ENCODE data around the gene AHCYL1.
A peak's percentile ranks its signal among the peaks of the same experiment; 100 is the strongest.
"Not testable (repeated sequence)": the region's sequence is repeated elsewhere in the genome, so short reads cannot be mapped to it uniquely, and the experiment has no call there.

The AHCYL1 gene

DNA sequence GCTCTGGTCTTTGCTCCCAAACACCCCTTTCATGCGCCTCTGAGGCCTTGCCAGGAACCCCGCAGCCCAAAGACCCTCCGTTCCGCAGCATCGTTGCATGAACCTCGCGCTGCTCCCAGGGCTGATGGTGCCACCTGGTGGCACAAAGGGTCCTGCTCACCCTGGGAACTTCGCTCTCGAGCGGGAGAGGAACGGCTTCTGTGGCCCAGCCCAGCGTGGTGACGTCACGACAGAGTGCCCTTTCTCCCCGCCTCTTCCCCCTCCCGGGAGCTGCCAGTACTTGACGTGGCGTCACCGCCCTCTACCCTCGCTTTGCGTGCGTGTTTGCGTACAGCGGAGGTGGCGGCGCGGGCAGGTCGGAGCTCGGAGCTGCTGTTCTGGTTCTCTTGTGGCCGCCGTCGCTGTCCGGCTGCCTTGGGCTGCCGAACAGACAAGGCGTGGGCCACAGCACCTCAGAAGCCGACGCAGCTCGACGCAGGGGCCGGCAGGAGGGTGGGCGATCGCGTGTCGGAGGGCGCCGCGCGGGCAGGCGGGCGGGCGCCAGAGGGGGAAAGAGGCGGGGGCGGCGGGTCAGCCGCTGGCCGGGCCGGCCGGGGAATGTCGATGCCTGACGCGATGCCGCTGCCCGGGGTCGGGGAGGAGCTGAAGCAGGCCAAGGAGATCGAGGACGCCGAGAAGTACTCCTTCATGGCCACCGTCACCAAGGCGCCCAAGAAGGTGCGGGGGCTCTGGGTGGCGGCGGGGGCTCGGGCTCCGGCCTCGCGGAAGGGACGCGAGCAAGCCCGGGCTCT is at the start of gene AHCYL1:
AHCYL1 (plus strand) TSS at position 310 of the 791 bp plus-strand sequence; CDS start at position 598, 288 bp downstream.
- peak; percentile 99 for DNase-seq

DNA sequence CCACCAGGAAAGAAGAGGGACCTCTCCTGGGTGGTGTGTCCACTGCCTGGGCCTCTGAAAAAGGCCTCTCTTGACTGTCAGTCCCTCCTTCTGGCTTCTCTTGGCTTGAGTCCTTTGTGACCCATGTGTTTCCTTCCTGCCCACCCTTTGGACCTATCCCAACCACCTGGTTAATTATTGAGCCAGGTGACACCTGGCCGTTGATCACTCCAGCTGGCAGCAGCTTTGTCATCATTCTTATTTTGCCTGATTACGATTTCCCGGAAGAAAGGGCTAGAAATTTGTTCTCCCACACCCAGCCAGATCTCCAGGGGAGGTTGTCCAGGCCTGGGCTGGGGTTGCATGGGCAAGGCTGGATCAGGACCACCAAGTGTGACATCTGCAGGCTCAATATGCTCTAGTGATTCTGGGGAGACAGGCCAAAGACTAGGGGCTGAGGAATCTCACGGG is 49.1 kb upstream of the AHCYL1 start:
- DNase-seq: no peak

GRCh38 chr1:109937738-109938137 is 46.8 kb upstream of the AHCYL1 start:
- no peak for DNase-seq

GRCh38 chr1:109938556-109938955 is 46.0 kb upstream of the AHCYL1 start:
- no peak for DNase-seq

GRCh38 chr1:109942434-109942833 is 42.1 kb upstream of the AHCYL1 start:
- DNase-seq: no peak

DNA sequence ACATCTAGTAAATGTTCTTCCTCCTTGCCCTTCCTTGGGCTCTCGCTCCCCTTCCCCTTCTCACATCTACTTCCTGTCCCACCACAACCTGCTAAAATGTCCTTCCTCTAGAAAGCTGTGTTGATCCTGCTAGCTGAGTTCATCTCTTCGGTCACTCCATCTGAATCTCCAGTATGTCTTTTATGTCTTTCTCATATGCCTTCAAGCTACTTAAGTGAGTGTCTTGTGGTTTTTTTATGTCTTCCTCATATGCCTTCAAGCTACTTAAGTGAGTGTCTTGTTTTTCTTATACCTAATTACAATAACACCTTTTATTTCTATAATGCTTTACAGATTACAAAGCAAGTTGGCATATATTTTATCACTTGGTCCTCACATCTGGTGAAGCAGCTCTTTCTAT is 40.0 kb upstream of the AHCYL1 start:
- no peak for DNase-seq

- DNase-seq: no peak
Observed at GRCh38 chr1:109946511-109946910, 38.1 kb upstream of the AHCYL1 start.

DNA sequence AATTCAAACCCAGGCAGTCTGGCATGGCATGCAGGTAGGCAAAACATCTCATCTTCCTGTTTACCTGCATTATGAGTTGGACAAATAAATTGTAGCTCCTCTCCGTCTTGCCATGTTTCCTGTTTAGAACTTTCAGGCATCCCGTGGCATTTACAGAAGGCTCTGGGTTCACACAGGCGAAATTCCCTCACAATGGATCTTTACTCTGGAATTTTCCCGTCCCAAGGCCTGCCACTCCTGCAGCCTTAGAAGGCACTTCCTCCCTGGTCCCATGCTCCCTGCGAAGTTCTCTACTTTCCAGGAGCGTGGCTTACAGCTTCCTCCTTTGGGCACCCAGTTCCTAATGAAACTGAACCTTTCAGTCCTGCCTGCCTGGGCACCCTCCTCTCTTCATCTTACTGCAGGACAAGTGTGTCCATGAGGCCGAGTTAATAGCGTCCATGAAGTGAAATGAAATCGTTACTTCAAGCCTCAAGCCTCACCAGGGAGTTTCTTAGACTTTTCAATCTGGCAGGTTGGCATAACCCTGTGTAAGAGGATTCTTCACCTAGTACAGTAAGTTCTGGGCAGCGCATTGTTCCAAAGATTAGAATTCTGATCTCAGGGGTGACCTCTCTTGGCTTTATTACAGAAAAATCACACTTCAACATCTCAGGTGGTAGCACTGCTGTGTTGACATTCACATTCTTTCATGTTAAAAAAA is 36.8 kb upstream of the AHCYL1 start:
- DNase-seq: no peak

DNA sequence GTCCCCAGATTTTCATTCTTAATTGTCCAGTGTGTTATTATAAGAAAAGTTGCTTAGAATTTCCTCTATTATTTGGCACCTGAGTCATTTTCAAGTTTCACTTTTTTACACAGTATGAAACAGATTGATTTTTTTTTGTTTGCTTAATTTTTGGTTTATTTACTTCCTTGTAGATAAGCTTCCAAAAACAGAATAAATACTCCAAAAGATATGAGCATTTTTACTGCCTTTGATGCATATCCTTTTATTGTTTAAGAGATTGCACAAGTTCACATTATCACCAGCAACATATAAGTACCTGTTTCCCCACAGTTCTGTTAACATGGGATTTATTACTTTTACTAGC is 36.3 kb upstream of the AHCYL1 start:
- no peak for DNase-seq

GRCh38 chr1:109950038-109950437 is 34.5 kb upstream of the AHCYL1 start:
- DNase-seq: no peak

- DNase-seq: no peak
Observed at GRCh38 chr1:109950509-109950908, 34.1 kb upstream of the AHCYL1 start.

- DNase-seq: not testable (repeated sequence)
Observed at GRCh38 chr1:109951501-109951900, 33.1 kb upstream of the AHCYL1 start.

- DNase-seq: peak; percentile 43
Observed at GRCh38 chr1:109954041-109954512, 30.5 kb upstream of the AHCYL1 start.

- no peak for DNase-seq
Observed at GRCh38 chr1:109959632-109959973, 25.0 kb upstream of the AHCYL1 start.

DNA sequence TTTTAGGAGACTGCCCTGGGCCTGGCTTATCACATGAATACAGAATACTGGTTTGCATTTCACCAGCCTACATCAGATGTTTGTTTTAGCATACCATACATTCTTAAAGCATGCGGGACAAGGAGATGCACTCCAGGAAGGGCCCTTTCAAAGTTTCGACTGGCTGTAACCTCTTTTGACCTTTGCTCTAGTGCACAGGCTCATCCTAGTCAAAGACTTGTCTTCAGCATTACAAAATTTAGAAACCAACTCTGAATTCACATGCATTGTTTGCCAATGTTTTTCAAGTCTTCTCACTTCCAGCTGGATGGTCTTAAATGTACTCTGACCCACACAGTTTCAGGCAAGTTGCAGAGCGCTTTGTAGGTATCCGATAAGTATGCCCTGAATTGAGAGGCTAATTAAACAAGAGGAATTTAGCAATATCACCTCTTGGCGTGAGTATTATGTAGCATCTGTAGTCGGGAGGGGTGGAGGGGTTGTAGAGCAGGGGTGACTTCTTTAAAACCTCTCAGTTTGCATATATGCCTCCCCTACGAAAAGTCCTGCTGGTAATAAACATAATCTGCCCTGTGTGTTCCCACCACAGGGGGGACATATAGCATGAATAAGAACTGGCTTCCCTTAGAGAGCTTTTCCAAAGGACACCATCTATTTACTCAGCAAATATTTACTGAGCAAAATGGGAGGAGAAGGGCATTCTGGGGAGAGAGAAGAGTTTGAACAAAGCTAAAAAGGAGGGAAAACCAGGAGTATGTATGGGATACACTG is 24.4 kb upstream of the AHCYL1 start:
- DNase-seq: peak; percentile 86

DNA sequence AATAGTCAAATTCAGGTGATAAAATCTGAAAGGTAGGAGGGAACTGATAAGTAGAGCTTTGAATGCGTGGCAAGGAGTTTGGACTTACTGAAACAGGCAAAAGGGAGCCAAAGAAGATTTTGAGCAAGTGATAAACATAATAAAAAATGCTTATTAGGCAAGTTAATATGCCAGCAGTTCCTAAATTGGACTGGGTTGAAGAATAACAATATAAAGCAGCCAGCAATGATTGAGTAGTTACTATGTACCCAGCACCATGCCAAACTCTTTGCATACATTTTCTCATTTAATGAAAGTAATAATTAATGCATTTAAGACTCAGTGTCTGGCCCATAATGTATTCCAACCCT is 23.8 kb upstream of the AHCYL1 start:
- DNase-seq: no peak

DNA sequence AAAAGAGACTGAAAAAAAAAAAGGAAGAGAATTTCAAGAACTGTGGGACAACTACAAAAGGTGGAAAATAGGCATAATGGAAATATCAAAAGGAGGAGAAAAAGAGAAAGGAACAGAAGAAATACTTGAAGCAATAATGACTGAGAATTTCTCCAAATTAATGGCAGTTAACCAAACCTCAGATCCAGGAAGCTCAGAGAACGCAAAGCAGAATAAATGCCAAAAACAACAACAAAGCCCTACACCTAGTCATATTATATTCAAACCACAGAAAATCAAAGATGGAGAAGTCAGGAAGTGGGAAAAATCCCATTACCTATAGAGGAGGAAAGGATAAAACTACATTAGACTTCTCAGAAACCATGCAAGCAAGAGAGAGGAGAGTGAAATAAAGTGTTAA is 20.7 kb upstream of the AHCYL1 start:
- DNase-seq: no peak

DNA sequence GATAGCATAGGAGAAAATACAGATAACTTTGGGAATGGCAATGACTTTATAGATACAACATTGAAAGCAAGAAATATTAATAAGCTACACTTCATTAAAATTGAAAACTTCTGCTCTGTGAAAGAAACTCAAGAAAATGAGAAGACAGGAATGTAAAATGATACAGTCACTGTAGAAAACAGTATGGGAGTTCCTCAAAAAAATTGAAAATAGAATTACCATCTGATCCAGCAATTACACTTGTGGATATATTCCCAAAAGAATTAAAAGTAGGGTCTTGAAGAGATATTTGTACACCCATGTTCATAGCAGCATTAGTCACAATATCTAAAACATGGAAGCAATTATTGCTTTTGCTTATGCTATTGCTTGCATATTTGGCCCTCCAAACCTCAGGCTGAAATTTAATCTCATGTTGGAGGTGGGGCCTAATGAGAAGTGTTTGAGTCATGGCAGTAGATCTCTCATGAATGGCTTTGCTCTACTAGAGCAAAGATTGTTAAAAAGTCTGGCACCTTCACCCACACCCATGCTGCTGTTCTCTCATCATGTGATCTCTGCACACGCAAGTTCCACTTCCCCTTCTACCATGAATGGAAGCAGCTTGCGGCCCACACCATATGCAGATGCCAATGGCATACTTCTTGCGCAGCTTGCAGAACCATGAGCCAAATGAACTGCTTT is 15.3 kb upstream of the AHCYL1 start:
- DNase-seq: peak; percentile 91

DNA sequence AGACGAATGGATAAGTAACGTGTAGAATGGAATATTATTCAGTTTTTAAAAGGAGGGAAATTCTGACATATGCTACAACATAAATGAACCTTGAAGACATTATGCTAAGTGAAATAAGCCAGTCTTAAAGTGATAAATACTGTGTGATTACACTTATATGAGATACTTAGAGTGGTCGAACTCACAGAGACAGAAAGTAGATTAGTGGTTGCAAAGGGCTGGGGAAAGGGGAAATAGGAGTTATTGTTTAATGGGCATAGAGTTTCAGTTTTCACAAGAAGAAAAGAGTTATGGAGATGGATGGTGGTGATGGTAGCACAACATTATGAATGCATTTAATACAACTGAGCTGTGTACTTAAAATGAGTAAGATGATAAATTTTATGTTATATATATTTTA is 14.7 kb upstream of the AHCYL1 start:
- DNase-seq: no peak

GRCh38 chr1:109971559-109971958 is 13.0 kb upstream of the AHCYL1 start:
- DNase-seq: no peak

GRCh38 chr1:109974191-109974590 is 10.4 kb upstream of the AHCYL1 start:
- DNase-seq: no peak

GRCh38 chr1:109975718-109976117 is 8.8 kb upstream of the AHCYL1 start:
- peak; percentile 92 for DNase-seq

DNA sequence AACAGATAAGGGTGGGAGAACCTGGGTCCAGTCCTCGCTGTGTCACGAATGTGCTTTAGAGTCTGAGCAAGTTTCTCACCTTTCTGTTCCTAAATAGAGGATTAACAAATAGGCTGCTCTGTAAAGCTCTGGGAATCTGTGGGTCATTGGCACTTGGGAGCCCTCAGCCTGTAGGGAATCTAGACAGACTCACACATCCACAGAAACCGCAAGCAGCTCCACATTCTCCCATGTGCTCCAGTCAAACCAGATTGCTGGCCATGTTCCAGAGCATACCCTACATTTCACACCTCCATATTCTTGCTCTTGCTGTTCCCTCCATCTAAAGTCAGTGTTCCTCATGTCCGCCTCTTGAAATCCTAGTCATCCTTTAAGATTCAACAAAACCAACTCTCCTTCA is 7.8 kb upstream of the AHCYL1 start:
- no peak for DNase-seq

Data from fibroblast of skin of right quadriceps (primary cell).